AG08395 (cell line): ENCODE results near the gene NMD3.
"Not testable (repeated sequence)": the region's sequence is repeated elsewhere in the genome, so short reads cannot be mapped to it uniquely, and the experiment has no call there.

Source experiments
- DNase-seq: peaks from one replicate; pipeline ENCODE4 v3.0.0; 2012; ENCODE audit warnings: mixed read lengths, low spot score

The NMD3 gene

DNA sequence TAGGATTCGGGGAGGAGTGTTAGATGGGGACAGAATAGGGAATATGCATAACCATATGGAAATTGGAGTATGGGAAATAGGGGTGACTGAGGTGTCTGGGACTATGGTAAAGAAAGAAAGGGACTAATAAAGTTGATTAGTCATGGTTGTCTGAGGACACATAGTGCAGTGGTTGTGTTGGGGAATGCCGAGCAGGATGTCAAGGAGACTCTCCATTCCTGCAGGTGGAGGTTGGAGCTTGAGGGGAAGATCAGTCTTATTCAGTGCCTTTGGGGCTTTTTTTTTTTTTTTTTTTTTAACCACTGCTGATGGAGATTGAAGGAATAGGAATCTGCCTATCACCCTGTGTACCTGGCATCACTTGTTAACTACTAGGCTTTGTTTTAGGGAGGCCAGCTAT is 10.8 kb downstream of the NMD3 start:
- DNase-seq: no peak

DNA sequence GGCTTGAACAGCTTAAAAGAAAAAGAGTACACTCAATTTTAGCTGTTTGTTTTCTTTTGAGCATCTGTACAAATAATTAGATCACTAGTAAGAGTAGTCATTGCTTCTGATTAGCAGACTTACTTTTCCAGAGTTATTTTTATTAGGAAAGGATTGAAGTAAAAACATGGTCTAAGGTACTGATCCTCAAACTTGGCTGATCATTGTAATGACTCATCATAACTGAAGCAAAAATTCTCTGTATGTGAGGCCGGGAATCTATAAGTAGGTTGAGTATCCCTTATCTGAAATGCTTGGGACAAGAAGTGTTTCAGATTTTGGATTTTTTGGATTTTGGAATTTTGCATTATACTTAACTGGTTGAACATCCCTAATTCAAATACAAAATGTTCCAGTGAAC is 12.4 kb downstream of the NMD3 start:
- DNase-seq: no peak

DNA sequence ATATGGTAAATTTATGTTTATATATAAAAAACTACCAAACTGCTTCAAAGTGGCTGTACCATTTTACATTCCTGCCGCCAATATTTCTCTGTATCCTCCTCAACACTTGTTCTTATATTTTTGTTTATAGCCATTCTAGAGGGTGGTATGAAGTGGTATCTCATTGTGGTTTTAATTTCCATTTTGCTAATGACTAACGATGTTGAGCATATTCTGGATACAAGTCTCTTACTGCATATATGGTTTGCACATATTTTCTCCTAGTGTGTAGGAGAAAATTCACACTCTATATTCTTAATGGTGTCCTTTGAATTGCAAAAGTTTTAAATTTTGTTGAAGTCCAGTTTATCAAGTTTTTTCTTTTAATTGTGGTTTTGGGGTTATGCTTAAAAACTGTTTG is 15.1 kb downstream of the NMD3 start:
- DNase-seq: no peak

DNA sequence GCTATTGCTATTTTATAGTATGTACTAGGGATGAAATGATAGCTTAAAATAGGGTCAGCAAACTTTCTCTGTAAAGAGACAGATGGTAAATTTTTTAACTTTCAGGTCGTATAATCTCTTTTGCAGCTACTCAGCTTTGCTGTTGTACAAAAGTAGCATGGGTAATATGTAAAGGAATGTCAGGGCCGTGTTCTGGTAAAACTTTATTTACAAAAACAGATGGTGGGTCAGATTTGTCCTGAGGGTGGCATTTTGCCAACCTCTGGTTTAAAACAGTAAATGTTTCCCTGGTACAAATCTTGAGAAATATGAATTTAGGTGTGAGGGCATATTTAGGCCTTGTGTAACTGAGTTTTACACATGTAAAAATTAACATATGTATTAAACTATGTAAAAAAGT is 18.6 kb downstream of the NMD3 start:
- no peak for DNase-seq

DNA sequence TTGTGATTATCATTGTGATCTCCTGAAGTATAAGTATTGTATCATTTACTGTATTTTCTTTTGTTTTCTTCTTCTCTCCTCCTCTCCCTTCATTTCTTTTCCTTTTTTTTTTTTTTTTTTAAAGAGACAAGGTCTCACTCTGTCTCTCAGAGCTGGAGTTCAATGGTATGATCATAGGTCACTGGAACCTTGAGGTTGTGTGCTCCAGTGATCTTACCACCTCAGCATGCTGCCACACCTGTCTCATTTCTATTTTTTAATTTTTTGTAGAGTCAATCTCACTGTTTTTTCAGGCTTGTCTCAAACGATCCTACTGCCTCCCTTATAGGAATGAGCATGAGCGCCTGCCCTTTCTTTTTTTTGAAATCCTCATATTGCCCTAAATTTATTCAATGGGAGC is 23.4 kb downstream of the NMD3 start:
- no peak for DNase-seq

DNA sequence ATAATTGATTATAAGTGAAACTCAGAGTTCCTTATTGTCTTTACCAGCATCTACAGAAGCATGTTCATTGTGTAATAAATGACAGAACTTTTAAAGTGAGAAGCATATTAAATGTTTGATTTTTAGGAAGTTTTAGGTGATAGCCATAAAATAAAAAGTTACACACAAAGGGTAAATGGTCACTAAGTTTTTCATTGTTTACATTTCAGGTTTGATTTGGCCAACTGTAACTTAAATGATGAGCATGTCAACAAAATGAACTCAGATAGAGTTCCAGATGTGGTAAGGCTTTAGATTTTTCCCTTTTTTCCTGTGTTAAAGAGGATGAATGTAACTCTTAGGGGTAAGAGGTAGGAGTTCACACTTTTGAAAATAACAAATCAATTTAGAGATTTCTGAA is 25.9 kb downstream of the NMD3 start:
- DNase-seq: no peak

DNA sequence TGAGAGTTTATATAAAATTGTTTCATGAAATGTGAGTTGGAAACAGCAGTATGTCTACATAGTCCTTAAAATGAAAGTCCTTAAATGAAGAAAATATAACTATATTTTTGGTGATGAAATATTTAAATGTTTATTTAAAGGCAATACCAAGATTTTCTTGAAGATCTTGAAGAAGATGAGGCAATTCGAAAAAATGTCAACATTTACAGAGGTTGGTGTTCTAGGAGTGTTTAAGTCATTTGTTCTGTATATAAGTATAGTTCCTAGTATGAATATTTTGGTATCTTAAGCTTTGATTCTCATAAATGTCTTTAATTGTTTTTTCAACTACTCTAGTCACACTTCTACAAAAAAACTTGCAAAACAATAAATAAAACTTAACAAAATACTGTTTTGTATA is 29.0 kb downstream of the NMD3 start:
- DNase-seq: no peak

DNA sequence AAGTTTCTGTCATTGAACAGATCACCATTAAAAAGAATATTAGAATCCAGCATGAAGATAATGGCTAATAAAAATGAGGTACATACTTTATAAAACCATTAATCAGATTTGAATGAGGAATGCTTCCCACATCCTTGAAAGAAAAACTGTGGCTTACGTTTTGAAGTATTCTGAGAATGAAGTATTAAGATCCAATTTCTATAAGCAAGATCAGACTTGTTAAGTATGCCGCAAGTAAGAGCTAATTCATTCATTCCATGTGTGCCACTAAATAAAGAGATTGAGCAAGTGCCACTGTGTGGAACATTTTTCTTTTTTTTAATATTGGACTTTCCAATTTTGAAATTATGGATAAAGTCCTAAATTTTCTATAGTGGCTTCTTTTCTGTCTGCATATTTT is 30.6 kb downstream of the NMD3 start:
- DNase-seq: no peak

DNA sequence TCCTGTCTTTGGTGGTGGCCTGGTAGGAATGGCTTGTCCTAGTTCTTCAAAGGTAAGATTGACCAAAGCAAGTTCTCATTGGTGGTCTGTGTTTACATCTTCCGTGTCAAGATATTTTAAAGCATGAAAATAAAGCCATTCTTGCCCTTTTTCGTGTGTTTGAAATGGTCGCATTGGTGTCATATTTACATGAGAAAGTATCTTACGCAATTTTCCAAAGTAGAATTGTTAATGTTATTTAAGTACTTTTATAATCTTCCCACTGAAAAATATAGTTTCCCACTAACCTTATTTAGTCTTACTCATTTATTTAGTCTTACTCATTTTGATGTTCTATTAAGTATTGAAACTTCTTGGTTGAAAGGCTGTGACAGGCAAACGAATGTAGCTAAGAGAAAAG is 31.0 kb downstream of the NMD3 start:
- no peak for DNase-seq

DNA sequence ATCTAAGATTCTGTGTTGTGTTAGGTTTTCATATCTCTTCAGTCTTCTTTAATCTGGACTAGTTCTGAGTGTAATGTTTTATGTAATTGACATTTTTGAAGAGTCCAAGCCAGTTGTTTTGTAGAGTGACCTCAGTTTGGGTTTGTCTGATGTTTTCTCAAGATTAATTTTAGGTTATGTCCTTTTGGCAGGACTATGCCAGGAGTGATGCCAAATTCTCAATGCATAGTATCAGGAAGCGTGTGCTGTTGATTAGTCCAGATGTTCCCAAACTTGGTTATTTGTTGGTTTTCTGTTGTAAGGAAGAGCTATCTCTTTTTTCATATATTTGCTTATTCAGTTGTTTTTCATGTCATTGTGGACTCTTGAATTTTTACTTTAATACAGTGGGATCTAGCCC is 32.6 kb downstream of the NMD3 start:
- no peak for DNase-seq

DNA sequence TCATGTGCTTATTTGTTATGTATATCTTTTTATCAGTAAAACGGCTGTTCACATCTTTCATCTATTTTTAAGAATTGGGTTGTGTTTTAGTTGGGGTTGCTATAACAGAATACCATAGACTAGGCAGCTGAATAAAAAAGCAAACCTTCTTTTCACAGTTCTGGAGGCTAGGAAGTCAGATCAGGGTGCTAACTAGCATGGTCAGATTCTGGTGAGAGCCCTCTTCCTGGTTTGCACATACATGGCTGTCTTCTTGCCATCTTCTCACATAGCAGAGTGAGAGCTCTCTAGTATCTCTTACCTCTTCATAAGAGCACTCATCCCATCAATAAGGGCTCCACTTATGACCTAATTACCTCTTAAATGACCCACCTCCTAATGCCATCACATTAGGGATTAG is 33.8 kb downstream of the NMD3 start:
- no peak for DNase-seq

DNA sequence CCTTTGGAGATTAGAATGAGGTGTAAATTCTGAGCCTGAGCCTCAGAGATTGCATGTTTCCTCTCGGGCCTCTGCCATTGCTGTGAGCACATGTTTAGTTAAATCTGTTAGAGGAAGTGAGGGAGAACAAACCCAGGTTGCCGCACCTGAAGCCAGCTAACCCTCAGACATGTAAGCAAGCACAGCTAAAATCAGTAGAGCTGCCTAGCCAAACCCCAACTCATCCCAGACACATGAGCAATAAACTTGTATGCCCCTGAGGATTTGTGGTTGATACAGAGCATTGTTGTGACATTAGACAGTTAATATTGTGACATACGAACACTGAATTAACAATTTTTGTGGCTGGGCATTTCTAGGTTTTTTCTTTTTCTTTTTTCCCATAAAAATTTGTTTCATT is 41.9 kb downstream of the NMD3 start:
- peak; percentile 67 for DNase-seq

DNA sequence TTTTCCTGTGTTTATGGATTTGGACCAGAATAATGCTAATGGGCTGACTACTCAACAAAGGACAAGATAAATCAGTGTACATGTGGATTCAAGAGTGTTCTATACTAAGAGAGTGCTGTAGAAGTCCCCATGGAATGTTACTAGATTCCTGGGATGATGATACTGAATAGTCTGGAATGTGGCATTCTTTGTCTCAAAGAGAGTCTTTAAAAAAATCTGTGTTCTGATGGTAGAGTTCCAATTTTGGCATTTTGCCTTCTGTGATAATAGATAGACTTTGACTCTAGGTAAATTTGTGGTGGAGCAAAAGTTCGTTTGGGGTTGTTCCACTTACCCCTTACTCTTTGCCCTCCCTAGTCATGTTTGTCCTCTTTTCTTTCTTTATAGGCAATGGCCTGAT is 43.7 kb downstream of the NMD3 start:
- peak; percentile 54 for DNase-seq

DNA sequence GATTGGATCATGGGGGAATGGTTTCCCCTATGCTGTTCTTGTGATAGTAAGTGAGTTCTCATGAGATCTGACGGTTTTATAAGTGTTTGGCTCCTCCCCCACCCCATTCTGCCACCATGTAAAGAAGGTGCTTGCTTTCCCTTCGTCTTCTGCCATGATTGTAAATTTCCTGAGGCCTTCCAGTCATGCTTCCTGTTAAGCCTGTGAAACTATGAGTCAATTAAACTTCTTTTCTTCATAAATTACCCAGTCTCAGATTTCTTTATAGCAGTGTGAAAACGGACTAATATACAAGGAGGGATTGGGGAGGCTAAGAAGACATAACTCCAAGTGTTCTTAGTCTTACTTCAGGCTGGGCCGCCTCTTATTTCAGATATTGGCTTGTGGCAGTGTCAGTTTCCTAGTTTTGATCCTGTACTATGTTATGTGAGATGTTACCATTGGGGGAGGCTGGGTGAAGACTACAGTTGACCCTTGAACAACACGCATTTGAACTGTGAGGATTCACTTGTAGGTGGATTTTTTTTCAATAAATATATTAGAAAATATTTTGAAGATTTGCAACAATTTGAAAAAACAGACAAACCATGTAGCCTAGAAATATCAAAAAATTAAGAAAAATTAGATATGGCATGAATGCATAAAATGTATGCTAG is 44.9 kb downstream of the NMD3 start:
- DNase-seq: no peak

DNA sequence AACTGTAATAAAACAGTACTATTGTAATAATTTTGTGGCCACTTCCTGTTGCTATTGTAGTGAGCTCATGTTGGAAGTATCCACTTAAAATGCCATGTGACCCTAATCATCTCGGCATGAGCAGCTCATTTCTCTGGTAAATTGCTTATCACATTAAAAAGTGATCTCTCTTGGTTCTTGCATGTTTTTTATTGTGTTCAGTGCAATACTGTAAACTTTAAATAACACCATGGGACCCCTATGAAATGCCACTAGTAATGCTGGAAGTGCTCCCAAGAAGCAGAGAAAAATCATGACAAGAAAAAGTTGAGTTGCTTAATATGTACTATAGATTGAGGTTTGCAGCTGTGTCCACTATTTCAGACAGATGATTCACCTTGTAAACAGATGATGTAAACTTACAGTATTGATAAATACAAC is 45.6 kb downstream of the NMD3 start:
- DNase-seq: peak; percentile 40

DNA sequence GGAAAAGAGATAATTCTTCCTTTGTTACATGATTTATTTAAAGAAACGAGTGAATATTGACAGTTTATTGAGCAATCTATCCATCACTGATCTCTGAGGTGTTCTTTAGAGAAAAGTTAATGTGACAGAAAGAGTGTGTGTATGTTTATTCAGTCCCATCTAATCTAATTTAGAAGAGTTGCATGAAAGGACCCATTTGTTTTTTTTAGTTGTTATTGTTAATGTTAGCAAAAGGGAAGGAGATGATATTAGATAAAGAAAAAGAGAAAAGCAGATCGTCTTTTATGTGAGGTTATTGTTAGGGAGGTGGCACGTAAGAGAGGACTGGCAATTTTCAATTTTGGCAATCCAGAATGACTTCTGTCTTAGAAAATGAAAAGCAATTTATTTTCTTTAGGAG is 46.5 kb downstream of the NMD3 start:
- no peak for DNase-seq

DNA sequence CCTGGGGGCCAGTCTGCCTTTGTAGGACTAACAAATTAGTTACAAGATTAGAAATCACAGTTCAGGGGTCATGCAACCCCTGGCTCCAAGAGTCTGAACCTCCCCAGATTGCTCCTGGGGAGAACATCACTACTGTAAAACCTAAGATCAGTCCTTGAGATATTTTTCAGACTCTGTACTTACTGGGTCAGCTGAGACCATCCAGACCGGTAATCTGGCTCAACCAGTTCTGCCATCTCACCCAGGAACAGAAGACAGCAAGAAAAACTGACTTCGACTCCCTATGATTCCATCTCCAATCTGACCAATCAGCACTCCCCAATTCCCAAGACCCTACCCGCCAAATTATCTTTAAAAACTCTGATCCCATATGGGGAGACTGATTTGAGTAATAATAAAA is 47.5 kb downstream of the NMD3 start:
- no peak for DNase-seq

DNA sequence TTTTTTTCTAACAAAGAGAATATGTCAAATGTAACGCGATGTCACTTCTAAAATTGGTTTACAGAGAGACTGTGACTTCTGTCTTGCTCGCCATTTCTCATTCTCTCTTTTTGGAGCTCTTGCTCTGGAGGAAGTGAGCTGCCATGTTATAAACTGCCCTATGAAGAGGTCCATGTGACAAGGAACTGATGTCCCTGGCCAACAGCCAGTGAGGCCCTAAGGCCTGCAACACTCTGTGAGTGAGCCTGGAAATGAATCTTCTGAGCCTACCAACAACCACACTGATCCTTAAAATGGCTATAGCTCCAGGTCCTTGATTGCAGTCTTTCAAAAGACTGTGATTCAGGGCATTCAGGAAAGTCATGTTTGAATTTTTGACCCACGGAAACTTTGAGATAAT is 49.9 kb downstream of the NMD3 start:
- no peak for DNase-seq

DNA sequence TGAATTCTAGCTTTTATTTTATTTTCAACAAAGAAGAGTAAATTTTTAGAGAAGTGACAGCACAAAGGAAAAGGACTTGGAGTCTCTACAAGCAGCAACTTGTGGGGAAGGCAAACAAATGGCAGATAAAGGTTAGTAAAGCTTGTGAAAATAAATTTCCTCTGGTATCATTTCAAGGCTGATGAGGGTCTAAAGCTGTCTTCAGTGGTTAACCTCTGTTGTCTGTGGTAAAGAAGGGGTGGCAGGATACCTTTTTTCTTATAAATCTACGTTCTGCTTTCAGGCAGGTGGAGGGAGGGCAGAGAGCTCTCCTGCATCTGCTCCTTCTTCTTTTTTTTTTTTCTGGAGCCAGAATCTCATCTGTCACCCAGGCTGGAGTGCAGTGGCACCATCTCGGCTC is 50.5 kb downstream of the NMD3 start:
- no peak for DNase-seq

DNA sequence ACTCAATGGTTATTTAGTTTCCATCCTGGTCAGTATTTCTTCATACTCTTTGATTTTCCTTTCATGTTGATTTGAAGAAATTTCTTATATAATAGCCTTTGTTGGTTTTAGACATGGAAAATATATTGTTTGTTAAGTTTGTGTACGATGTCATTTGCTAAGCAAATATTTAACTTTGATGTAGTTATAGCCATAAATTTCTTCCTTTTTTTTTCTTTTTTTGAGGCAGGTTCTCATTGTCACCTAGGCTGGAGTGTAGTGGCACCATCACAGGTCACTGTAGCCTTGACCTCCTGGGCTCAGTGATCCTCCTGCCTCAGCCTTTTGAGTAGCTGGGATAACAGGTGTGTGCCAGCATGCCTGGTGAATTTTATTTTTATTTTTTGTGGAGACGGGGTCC is 51.4 kb downstream of the NMD3 start:
- no peak for DNase-seq

DNA sequence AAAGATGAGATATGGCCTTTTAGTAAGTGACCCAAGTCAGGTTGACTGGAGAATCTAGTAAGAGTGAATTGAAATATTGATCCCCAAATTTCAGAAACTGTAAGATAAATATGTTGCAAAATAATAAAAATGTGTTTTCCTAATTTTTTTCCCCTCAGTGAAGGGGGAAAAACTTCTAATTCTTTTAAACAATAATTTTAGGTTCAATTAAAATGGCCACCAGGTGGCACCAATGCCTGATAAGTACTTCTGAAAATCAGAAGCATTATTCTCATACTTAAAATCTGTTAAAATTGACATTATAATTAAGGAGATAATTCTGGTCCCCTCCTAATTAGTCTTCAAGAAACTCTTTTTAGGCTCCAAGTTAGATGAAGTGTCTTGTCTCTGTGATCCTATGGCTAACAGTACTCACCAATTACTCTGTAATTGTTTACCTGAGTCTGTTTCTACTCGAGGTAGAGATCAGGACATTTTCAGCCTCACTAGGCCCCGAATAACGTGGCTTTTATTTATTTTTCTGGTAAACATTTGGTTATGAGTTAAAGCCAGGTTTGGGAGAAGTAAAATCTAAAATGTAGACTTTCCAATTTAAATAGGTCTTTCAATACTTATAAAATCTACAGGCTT is 52.6 kb downstream of the NMD3 start:
- no peak for DNase-seq

DNA sequence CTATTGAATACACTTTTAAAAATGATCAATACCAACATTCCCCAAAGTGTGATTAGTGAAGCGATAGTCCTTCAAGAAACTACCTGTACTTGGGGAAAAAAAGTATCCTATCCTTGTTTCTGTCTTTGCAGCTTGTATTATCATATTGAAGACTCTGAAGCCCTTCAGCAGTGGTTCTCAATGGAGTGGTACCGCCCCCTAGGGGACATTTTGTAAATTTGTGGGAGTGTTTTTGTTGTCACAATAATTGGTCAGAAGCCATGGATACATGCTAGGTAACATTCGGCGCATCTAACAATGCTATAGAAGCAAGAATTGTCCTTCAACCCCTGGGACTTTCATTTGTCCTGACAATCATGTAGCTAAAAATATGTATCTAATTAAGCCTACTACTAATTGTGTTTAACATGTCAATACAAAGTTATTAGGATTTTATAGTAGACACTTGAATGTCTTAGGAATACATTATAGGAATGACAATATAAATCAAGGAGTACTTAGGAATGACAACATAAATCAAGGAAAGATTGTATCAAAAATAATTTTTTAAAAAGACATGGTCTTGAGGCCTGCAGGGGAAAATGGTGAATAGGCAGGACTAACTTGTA is 53.7 kb downstream of the NMD3 start:
- DNase-seq: peak; percentile 37

DNA sequence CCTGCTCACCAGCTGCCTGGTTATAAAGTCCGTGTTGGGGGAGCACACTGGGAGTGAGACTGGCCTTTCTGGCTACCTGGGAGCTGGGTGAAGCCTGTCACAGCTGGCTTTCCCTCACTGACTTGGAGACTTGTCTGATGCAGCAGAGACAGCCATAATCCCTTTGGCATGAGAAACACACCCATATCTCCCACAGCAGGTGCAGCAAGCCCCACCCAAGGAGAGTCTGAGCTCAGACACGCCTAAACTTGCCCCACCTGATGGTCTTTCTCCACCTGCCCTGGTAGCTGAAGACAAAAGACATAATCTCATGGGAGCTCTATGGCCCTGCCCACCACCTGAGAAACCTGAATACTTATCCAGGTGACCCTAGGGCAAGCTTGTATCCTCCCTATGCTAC is 54.8 kb downstream of the NMD3 start:
- DNase-seq: no peak

DNA sequence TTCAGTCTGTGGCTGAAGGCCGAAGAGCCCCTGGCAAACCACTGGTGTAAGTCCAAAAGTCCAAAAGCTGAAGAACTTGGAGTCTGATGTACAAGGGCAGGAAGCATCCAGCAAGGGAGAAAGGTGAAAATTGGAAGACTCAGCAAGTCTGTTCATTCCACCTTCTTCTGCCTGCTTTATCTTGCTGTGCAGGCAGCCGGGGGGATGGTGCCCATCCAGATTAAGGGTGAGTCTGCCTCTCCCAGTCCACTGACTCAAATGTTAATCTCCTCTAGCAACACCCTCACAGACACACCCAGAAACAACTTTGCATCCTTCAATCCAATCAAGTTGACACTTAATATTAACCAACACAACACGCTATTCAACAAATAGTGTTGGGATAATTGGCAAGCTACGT is 61.3 kb downstream of the NMD3 start:
- not testable (repeated sequence) for DNase-seq
